ENCODE measurements around the gene CAD. TPM values are rescaled to one million over a fixed set of nuclear protein-coding genes. Genes with fewer than 3 reads are reported as not detected.

The CAD gene
- total and polyA plus RNA-seq, 2 experiments from 2014 or later: 17.1 to 23.9 TPM

- Histone ChIP-seq H3K27ac (no peak overlapping the region), H4K20me1 (ENCODE audit: insufficient read depth) (no peaks in the 10 kb centered on the region), H3K79me2 (ENCODE audit: insufficient read depth) (no peaks in the 10 kb centered on the region), H3F3A (ENCODE audit: insufficient read depth) (peaks cover 7% of the 10 kb centered on the region; the same call in 1 of the 2 replicates), H3K9me2 (ENCODE audit: insufficient read depth) (no peaks in the 10 kb centered on the region), H3K27me3 (replicated peaks; ENCODE audit: insufficient read depth) (peaks cover 26% of the 10 kb centered on the region), H3K4me3 (no peak overlapping the region), H2AFZ (no peak overlapping the region), H3K9ac (no peak overlapping the region), H3K9me3 (ENCODE audit: low read depth) (no peaks in the 10 kb centered on the region), H3K36me3 (ENCODE audit: low read depth) (no peaks in the 10 kb centered on the region), H3K4me2 (ENCODE audit: unreplicated experiment) (no peak overlapping the region), H3K4me1 (ENCODE audit: insufficient read depth) (peaks cover 10% of the 10 kb centered on the region)
- no peak for DNase-seq
- 80 to 83% methylated on average over 7 of the region's 7 CpGs for WGBS, 2 experiments (ENCODE audit: low coverage in 1 of 2, low lambda C conversion rate in 2 of 2, missing lambda C conversion rate in 2 of 2)
- in situ Hi-C loops (cut with MboI): no loop called here
- no peak for TF ChIP-seq EZH2phosphoT487 (IDR thresholded peaks at IDR 0.05; ENCODE audit: insufficient read depth, low read depth)
- TF ChIP-seq EZH2 (IDR thresholded peaks at IDR 0.05; ENCODE audit: insufficient read depth, poor library complexity, severe bottlenecking): no peak
Measured at GRCh38 chr2:27256855-27257454, 39.8 kb downstream of the CAD start.

GRCh38 chr2:27258051-27258450, 40.9 kb downstream of the CAD start:
- WGBS, 2 experiments (ENCODE audit: low coverage in 1 of 2, low lambda C conversion rate in 2 of 2, missing lambda C conversion rate in 2 of 2): 59 to 72% methylated on average over 7 to 8 of the region's 8 CpGs
- Histone ChIP-seq H3K4me3 (no peak overlapping the region), H3K4me2 (ENCODE audit: unreplicated experiment) (no peak overlapping the region), H3K4me1 (ENCODE audit: insufficient read depth) (peaks cover 10% of the 10 kb centered on the region), H2AFZ (no peak overlapping the region), H3K9me3 (ENCODE audit: low read depth) (no peaks in the 10 kb centered on the region), H3K79me2 (ENCODE audit: insufficient read depth) (no peaks in the 10 kb centered on the region), H3F3A (ENCODE audit: insufficient read depth) (peaks cover 7% of the 10 kb centered on the region; the same call in 1 of the 2 replicates), H3K36me3 (ENCODE audit: low read depth) (no peaks in the 10 kb centered on the region), H3K27ac (no peak overlapping the region), H3K27me3 (replicated peaks; ENCODE audit: insufficient read depth) (peaks cover 37% of the 10 kb centered on the region), H4K20me1 (ENCODE audit: insufficient read depth) (no peaks in the 10 kb centered on the region), H3K9ac (no peak overlapping the region), H3K9me2 (ENCODE audit: insufficient read depth) (no peaks in the 10 kb centered on the region)
- in situ Hi-C loops (cut with MboI): no loop called here
- TF ChIP-seq EZH2phosphoT487 (IDR thresholded peaks at IDR 0.05; ENCODE audit: insufficient read depth, low read depth) (no peak), EZH2 (IDR thresholded peaks at IDR 0.05; ENCODE audit: insufficient read depth, poor library complexity, severe bottlenecking) (no peak)
- no peak for DNase-seq

- H3K4me1 ChIP-seq (ENCODE audit: insufficient read depth): no peaks in the 10 kb centered on the region
- in situ Hi-C loops (cut with MboI): no loop called here
- no peak overlapping the region for H3K9ac ChIP-seq
- no peaks in the 10 kb centered on the region for H3K9me2 ChIP-seq (ENCODE audit: insufficient read depth)
- no peaks in the 10 kb centered on the region for H3F3A ChIP-seq (ENCODE audit: insufficient read depth)
- no peak overlapping the region for H3K27ac ChIP-seq
- no peaks in the 10 kb centered on the region for H3K9me3 ChIP-seq (ENCODE audit: low read depth)
- 28 to 30% methylated on average over 11 of the region's 11 CpGs for WGBS, 2 experiments (ENCODE audit: low coverage in 1 of 2, low lambda C conversion rate in 2 of 2, missing lambda C conversion rate in 2 of 2)
- no peaks in the 10 kb centered on the region for H4K20me1 ChIP-seq (ENCODE audit: insufficient read depth)
- no peaks in the 10 kb centered on the region for H3K79me2 ChIP-seq (ENCODE audit: insufficient read depth)
- no peak overlapping the region for H3K4me3 ChIP-seq
- H3K4me2 ChIP-seq (ENCODE audit: unreplicated experiment): no peak overlapping the region
- H3K27me3 ChIP-seq (replicated peaks; ENCODE audit: insufficient read depth): peaks cover 70% of the 10 kb centered on the region
- no peak for DNase-seq
- H3K36me3 ChIP-seq (ENCODE audit: low read depth): no peaks in the 10 kb centered on the region
- TF ChIP-seq EZH2phosphoT487 (IDR thresholded peaks at IDR 0.05; ENCODE audit: insufficient read depth, low read depth) (no peak), EZH2 (IDR thresholded peaks at IDR 0.05; ENCODE audit: insufficient read depth, poor library complexity, severe bottlenecking) (peak; percentile 90)
- no peak overlapping the region for H2AFZ ChIP-seq
Measured at GRCh38 chr2:27261241-27261925, 44.2 kb downstream of the CAD start.

- no peaks in the 10 kb centered on the region for H3F3A ChIP-seq (ENCODE audit: insufficient read depth)
- no peak for DNase-seq
- TF ChIP-seq EZH2 (IDR thresholded peaks at IDR 0.05; ENCODE audit: insufficient read depth, poor library complexity, severe bottlenecking) (no peak), EZH2phosphoT487 (IDR thresholded peaks at IDR 0.05; ENCODE audit: insufficient read depth, low read depth) (no peak)
- H3K27ac ChIP-seq: no peak overlapping the region
- no peaks in the 10 kb centered on the region for H3K79me2 ChIP-seq (ENCODE audit: insufficient read depth)
- no peaks in the 10 kb centered on the region for H3K36me3 ChIP-seq (ENCODE audit: low read depth)
- no peaks in the 10 kb centered on the region for H3K4me1 ChIP-seq (ENCODE audit: insufficient read depth)
- no peak overlapping the region for H2AFZ ChIP-seq
- no peak overlapping the region for H3K9ac ChIP-seq
- H4K20me1 ChIP-seq (ENCODE audit: insufficient read depth): no peaks in the 10 kb centered on the region
- WGBS, 2 experiments (ENCODE audit: low coverage in 1 of 2, low lambda C conversion rate in 2 of 2, missing lambda C conversion rate in 2 of 2): 2 to 5% methylated on average over 7 to 10 of the region's 40 CpGs
- peaks cover 72% of the 10 kb centered on the region for H3K27me3 ChIP-seq (replicated peaks; ENCODE audit: insufficient read depth)
- no peak overlapping the region for H3K4me3 ChIP-seq
- no peaks in the 10 kb centered on the region for H3K9me2 ChIP-seq (ENCODE audit: insufficient read depth)
- H3K9me3 ChIP-seq (ENCODE audit: low read depth): no peaks in the 10 kb centered on the region
- in situ Hi-C loops (cut with MboI): no loop called here
- no peak overlapping the region for H3K4me2 ChIP-seq (ENCODE audit: unreplicated experiment)
Measured at GRCh38 chr2:27261926-27262298, 44.7 kb downstream of the CAD start.

All from GM23248 (cell line).